ENCODE data around the gene CDS2. TPM values are rescaled to one million over a fixed set of nuclear protein-coding genes. Genes with fewer than 3 reads are reported as not detected.

CDS2 gene
- total and polyA plus RNA-seq, 7 donors, result 1.8 to 49.0 (median 30.0) TPM

DNA sequence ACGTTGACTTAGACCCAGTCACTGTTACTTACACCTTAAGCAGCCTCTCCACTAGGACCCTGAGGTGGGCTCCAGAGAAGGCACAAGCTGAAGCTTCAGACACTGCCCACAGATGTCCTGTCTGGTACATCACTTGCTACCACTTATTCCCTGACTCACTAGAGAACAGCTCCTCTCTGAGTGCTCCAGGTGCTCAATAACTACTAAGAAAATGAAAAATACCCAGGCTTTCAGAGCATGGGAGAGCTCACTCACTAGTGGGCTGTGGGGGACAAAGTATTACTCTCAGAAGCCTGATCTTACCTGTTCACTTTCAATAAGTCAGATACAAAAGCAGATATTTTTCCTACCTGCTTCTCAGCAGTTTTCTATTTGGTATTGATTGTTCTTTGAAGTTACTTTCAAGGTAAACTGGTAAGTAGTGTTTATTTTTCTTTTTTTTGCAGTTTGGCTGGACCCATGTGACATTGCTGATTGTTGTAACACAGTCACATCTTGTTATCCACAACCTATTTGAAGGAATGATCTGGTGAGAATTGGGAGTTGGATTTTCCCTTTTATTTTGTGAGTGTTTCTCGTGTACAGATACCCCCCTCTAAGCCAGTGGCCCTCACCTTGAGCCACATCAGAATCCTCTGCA lies 55.9 kb downstream of the CDS2 start:
- peaks cover 0 to 13% (median 9%) of the 10 kb centered on the region in 4 donors for H3K4me1 ChIP-seq
- WGBS, 2 donors, result 64 to 93% methylated on average over 2 of the region's 2 CpGs
- no peaks in the 10 kb centered on the region for H3K27me3 ChIP-seq
- intact Hi-C loops (cut with DNase I), result no loop called here
- H3K36me3 ChIP-seq, result peaks cover 9 to 83% (median 35%) of the 10 kb centered on the region in 4 donors
- TF ChIP-seq, protein P1, sequence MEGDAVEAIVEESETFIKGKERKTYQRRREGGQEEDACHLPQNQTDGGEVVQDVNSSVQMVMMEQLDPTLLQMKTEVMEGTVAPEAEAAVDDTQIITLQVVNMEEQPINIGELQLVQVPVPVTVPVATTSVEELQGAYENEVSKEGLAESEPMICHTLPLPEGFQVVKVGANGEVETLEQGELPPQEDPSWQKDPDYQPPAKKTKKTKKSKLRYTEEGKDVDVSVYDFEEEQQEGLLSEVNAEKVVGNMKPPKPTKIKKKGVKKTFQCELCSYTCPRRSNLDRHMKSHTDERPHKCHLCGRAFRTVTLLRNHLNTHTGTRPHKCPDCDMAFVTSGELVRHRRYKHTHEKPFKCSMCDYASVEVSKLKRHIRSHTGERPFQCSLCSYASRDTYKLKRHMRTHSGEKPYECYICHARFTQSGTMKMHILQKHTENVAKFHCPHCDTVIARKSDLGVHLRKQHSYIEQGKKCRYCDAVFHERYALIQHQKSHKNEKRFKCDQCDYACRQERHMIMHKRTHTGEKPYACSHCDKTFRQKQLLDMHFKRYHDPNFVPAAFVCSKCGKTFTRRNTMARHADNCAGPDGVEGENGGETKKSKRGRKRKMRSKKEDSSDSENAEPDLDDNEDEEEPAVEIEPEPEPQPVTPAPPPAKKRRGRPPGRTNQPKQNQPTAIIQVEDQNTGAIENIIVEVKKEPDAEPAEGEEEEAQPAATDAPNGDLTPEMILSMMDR (IDR thresholded peaks at IDR 0.05), result no peak
- TF ChIP-seq POLR2A (IDR thresholded peaks at IDR 0.05) (no peak), EP300 (IDR thresholded peaks at IDR 0.05) (no peak), POLR2AphosphoS5 (IDR thresholded peaks at IDR 0.05) (no peak)
- H3K9me3 ChIP-seq, result no peaks in the 10 kb centered on the region
- no peak for DNase-seq
- no peak overlapping the region for H3K4me3 ChIP-seq
- H3K27ac ChIP-seq, result peak overlapping the region in 2 of 4 donors; percentile 18 to 53

DNA sequence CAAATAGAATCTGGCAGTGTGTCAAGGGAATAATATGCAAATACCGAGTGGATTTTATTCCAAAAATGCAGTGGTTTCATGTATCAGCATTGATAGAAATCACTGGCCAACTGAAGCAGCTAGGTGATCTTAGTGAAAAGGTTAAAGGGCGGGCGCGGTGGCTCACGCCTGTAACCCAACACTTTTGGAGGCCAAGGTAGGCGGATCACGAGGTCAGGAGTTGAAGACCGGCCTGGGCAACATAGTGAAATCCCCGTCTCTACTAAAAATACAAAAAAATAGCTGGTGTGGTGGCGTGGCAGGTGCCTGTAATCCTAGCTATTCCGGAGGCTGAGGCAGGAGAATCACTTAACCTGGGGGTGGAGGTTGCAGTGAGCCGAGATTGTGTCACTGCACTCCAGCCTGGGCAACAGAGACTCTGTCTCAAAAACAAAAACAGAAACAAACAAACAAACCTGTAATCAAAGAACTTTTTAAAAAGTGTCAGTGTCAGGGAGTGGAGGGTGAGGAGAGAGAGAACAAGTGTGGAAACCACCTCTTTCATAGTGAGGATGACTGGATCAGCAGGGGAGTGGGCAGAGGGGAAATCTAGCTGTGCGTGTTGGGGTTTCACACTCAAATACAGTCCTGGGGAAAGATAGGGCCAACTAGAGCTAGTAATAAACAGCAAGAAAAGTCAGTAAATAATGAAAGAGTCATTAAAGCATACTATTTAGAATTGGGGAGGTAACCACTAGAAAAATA lies 57.1 kb downstream of the CDS2 start:
- no peaks in the 10 kb centered on the region for H3K27me3 ChIP-seq
- H3K9me3 ChIP-seq, result no peaks in the 10 kb centered on the region
- TF ChIP-seq, protein P1 (IDR thresholded peaks at IDR 0.05), result no peak
- no peak for TF ChIP-seq POLR2AphosphoS5 (IDR thresholded peaks at IDR 0.05)
- WGBS, 2 donors, result 94 to 95% methylated on average over 13 of the region's 13 CpGs
- intact Hi-C loops (cut with DNase I), result no loop called here
- peaks cover 0 to 13% (median 9%) of the 10 kb centered on the region in 4 donors for H3K4me1 ChIP-seq
- peaks cover 9 to 86% (median 39%) of the 10 kb centered on the region in 4 donors for H3K36me3 ChIP-seq
- H3K27ac ChIP-seq, result no peak overlapping the region
- H3K4me3 ChIP-seq, result no peak overlapping the region
- DNase-seq, result no peak

DNA sequence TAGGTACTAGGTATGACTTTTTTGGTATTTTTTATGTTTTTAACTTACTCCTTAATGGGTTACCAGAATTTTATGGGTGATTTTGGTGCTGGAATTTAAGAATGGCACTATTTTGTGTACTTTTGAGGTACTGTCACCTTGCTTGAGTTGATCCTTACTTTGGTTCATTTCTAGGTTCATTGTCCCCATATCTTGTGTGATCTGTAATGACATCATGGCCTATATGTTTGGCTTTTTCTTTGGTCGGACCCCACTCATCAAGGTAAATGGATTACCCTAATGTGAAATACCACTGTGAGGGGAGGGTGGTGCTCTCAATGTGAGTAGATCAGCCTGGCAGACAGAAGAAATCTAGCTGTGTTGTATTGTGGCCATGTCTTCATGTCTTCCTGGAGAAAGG lies 57.9 kb downstream of the CDS2 start:
- Histone ChIP-seq H3K27me3 (no peaks in the 10 kb centered on the region), H3K27ac (no peak overlapping the region), H3K9me3 (no peaks in the 10 kb centered on the region), H3K4me3 (no peak overlapping the region), H3K36me3 (peaks cover 9 to 86% (median 45%) of the 10 kb centered on the region in 4 donors), H3K4me1 (peaks cover 0 to 13% (median 9%) of the 10 kb centered on the region in 4 donors)
- no peak for DNase-seq
- TF ChIP-seq, protein P1 (IDR thresholded peaks at IDR 0.05), result no peak
- TF ChIP-seq EP300 (IDR thresholded peaks at IDR 0.05), result no peak
- no peak for TF ChIP-seq POLR2AphosphoS5 (IDR thresholded peaks at IDR 0.05)
- TF ChIP-seq POLR2A (IDR thresholded peaks at IDR 0.05), result no peak
- 93 to 95% methylated on average over 1 of the region's 1 CpG for WGBS, 2 donors
- intact Hi-C loops (cut with DNase I), result no loop called here

DNA sequence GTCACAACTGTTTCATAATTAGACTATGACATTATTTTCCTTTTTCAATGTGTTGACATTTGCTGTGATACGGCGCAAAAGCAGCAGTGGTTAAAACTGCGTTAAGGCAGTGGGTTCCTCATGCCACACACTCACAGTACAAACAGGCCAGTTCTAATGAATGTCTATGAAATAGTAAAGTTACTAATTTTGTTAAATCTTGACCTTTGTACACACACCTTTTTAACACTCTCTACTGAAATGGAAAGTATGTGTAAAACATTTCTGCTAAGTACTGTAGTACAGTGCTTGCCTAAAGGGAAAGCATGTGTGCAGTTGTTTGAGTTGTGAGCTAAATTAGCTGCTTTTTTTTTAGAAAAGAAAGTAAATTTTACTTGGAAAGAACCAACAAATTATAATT lies 60.3 kb downstream of the CDS2 start:
- WGBS, 2 donors, result 92 to 93% methylated on average over 3 of the region's 3 CpGs

More for the DNA sequence above, 60.3 kb downstream of the CDS2 start:
- Histone ChIP-seq H3K27ac (no peak overlapping the region), H3K4me1 (peaks cover 0 to 13% (median 11%) of the 10 kb centered on the region in 4 donors), H3K4me3 (no peak overlapping the region), H3K36me3 (peaks cover 9 to 92% (median 55%) of the 10 kb centered on the region in 4 donors), H3K27me3 (no peaks in the 10 kb centered on the region), H3K9me3 (no peaks in the 10 kb centered on the region)
- TF ChIP-seq, protein P1 (IDR thresholded peaks at IDR 0.05), result no peak
- intact Hi-C loops (cut with DNase I), result no loop called here
- DNase-seq, result no peak

Measured in sigmoid colon (tissue), 7 donors.